Activated naive CD4-positive, alpha-beta T cell treated with anti-CD3 and anti-CD28 coated beads for 36 hours (primary cell): ENCODE data around the gene AMIGO2. TPM values are rescaled to one million over a fixed set of nuclear protein-coding genes. Genes with fewer than 3 reads are reported as not detected.

Experiments
- CTCF ChIA-PET: fragments of 350-600 bp; sonication (Branson Sonifier 250); formaldehyde crosslinking; loops from one replicate; lab custom pipeline; 2021; ENCODE audit warnings: antibody characterized with exemption; lab: Charles Lee
- DNase-seq: peaks from one replicate; pipeline ENCODE4 v3.0.0-alpha.2; 2020
- H3K27ac Mint-ChIP-seq: one replicate; pipeline ENCODE4 v1.8.0; 2021; ENCODE audit warnings: mild to moderate bottlenecking, mixed read lengths
- H3K27me3 Mint-ChIP-seq: one replicate; pipeline ENCODE4 v1.8.0; 2021; ENCODE audit warnings: low read depth, mixed read lengths
- H3K36me3 Mint-ChIP-seq: one replicate; pipeline ENCODE4 v1.8.0; 2021; ENCODE audit warnings: low read depth, mixed read lengths
- H3K4me1 Mint-ChIP-seq: one replicate; pipeline ENCODE4 v1.8.0; 2021; ENCODE audit warnings: low read depth, mixed read lengths
- H3K4me3 Mint-ChIP-seq: one replicate; pipeline ENCODE4 v1.8.0; 2021; ENCODE audit warnings: mild to moderate bottlenecking, moderate library complexity, mixed read lengths
- H3K9me3 Mint-ChIP-seq: one replicate; pipeline ENCODE4 v1.8.0; 2021; ENCODE audit warnings: mixed read lengths
- intact Hi-C: fragments of 100-400 bp; cut with micrococcal nuclease; formaldehyde crosslinking; loops from one replicate; pipeline ENCODE4 v1.15.1; 2023
- total RNA-seq, 2 experiments: library from RNA; stranded (reverse); gene quantifications; one replicate each; pipeline ENCODE4 v1.2.3, GENCODE V29; 2021

The AMIGO2 gene
- total RNA-seq, 2 experiments from 2014 or later = 19.2 to 19.6 TPM

DNA sequence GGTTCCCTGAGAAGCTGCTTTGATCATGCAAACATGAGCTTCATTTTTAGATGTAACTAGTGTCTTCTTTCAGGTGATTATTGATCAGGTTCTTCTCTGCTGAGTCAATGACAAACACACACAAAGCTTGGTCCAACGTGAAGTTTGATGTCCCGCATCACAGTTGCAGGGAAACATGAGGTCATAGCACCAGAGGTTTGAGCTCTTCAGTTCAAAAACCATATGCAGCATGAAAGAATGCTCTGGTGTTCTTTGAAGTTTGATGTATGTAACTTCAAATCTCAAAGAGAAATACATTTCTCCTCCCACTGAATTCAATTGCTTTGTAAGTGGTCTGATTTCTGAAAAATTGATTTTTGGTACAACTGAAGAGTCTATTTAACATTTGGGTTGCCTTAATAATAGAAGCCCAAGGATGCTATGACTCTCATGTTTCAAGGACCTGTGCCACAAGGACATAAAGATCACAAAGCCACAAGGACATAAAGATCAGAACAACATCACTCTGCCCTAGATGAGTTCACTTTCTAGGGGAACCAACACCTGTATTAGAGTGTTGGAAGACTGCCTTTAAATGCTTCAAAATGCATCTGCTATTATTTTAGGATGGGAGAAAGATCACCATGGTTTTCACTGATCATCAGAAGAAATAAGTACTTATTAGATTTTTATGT is 31.1 kb upstream of the AMIGO2 start:
- no peak for DNase-seq
- Mint-ChIP-seq H3K4me3 (no peak overlapping the region), H3K27ac (no peak overlapping the region), H3K36me3 (peaks cover 22% of the 10 kb centered on the region), H3K27me3 (no peaks in the 10 kb centered on the region), H3K9me3 (no peaks in the 10 kb centered on the region), H3K4me1 (peaks cover 33% of the 10 kb centered on the region)
- intact Hi-C loops = no loop called here
- CTCF ChIA-PET = interaction anchor here (0.8 to 1.4 kb wide), 2 partner anchors 17 to 79 kb away, joined by 4 read pairs; no protein-coding TSS in a partner anchor

DNA sequence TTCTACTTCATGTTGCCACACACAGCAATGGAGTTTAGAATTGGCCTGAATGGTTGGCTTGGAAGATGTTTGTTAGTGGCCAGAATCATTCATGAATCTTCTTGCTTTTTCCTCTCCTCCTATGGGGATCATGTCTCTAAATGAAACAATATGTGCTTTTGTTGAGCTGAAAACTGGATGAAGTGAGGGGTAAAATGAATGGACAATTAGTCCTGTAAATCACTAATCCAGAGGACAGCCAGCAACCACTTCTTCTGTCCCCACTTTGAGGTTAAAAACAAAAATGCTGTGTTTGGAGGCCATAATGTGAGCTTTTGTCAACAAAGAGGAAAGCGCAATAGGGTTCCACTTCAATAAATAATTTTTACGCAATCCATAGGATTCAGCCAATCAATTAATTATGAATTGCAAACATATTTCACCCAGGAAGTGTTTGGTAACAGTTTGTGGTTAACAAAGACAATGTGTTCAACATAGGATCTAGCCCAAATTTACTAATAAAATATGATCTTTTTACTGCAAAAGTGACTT is 30.3 kb upstream of the AMIGO2 start:
- Mint-ChIP-seq H3K4me3 (no peak overlapping the region), H3K36me3 (peaks cover 23% of the 10 kb centered on the region), H3K4me1 (peaks cover 33% of the 10 kb centered on the region), H3K27ac (no peak overlapping the region), H3K27me3 (no peaks in the 10 kb centered on the region), H3K9me3 (no peaks in the 10 kb centered on the region)
- CTCF ChIA-PET = interaction anchor here (0.8 kb wide), 1 partner anchor 16 kb away, joined by 4 read pairs; no protein-coding TSS in a partner anchor
- no peak for DNase-seq
- intact Hi-C loops = no loop called here

GRCh38 chr12:47107926-47108325 is 28.2 kb upstream of the AMIGO2 start:
- CTCF ChIA-PET = no interaction called here
- Mint-ChIP-seq H3K27me3 (no peaks in the 10 kb centered on the region), H3K4me3 (no peak overlapping the region), H3K4me1 (peaks cover 31% of the 10 kb centered on the region), H3K36me3 (peaks cover 20% of the 10 kb centered on the region), H3K9me3 (no peaks in the 10 kb centered on the region), H3K27ac (no peak overlapping the region)
- intact Hi-C loops = no loop called here
- DNase-seq = no peak

DNA sequence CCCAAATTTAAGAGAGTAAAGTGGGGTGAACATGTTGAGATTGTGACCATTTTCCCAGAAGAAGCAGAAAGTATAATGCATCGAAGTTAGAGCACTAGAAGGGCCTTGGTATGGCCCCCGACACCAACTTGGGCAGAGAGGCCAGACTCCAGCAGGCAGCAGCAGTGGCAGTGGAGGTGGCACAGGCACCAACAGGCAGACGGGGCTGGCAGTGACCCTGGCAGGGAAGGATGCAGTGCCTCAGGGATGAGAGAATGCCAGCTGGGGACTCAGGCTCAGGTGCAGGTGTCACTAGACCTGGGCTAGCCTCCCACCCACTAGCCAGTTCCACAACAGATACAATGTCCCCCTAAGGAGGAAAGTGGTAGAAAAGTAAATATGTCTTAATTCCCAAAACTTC is 27.7 kb upstream of the AMIGO2 start:
- Mint-ChIP-seq H3K27me3 (no peaks in the 10 kb centered on the region), H3K4me3 (no peak overlapping the region), H3K27ac (no peak overlapping the region), H3K9me3 (no peaks in the 10 kb centered on the region), H3K4me1 (peaks cover 26% of the 10 kb centered on the region), H3K36me3 (peaks cover 20% of the 10 kb centered on the region)
- CTCF ChIA-PET = no interaction called here
- intact Hi-C loops = no loop called here
- no peak for DNase-seq

DNA sequence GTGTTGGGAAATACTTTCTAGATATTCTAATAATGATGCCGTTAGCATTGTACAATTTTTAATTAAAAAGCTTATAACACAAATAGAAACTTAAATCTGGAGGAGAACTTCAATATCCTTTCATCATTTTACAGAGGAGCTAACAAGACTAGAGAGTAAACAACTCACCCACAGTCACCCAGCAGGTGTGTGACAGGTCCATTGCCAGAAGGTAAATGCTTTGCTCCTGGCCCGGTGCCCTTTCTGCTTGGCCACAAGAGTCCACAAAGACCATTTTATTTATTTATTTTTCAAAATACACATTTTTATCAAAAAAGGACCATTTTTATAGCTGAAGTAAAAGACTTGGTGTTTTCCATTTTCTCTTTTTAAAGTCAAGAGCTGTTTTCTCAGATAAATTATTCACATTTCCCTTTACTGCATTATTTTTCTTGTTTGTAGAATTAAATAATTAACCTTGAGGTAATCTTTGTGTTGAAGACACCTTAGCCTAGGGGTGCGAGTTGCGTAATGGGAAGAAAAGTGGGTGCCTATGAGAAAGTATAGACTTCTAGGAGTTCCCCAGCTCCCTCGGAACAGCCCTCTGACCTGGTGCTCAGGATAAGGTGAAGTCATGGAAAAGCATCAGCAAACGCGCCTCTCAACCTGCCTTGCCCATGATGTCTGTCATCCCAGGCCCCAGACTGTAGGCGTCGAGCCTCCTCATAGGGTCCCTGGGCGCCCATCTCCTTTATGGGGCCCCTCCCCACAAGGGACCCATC is 26.3 kb upstream of the AMIGO2 start:
- intact Hi-C loops = no loop called here
- peaks cover 13% of the 10 kb centered on the region for H3K4me1 Mint-ChIP-seq
- H3K4me3 Mint-ChIP-seq = no peak overlapping the region
- no peak overlapping the region for H3K27ac Mint-ChIP-seq
- no peaks in the 10 kb centered on the region for H3K27me3 Mint-ChIP-seq
- peaks cover 17% of the 10 kb centered on the region for H3K36me3 Mint-ChIP-seq
- no peak for DNase-seq
- CTCF ChIA-PET = interaction anchor here (0.6 to 0.9 kb wide), 2 partner anchors 289 to 302 kb away, joined by 3 to 4 read pairs; no protein-coding TSS in a partner anchor
- no peaks in the 10 kb centered on the region for H3K9me3 Mint-ChIP-seq

GRCh38 chr12:47102845-47103651 is 23.3 kb upstream of the AMIGO2 start:
- Mint-ChIP-seq H3K36me3 (peaks cover 7% of the 10 kb centered on the region), H3K9me3 (no peaks in the 10 kb centered on the region), H3K27me3 (no peaks in the 10 kb centered on the region), H3K4me1 (peaks cover 2% of the 10 kb centered on the region), H3K27ac (no peak overlapping the region), H3K4me3 (no peak overlapping the region)
- intact Hi-C loops = no loop called here
- DNase-seq = no peak
- CTCF ChIA-PET = interaction anchor here (1.0 kb wide), 1 partner anchor 24 kb away, joined by 3 read pairs; no protein-coding TSS in a partner anchor

DNA sequence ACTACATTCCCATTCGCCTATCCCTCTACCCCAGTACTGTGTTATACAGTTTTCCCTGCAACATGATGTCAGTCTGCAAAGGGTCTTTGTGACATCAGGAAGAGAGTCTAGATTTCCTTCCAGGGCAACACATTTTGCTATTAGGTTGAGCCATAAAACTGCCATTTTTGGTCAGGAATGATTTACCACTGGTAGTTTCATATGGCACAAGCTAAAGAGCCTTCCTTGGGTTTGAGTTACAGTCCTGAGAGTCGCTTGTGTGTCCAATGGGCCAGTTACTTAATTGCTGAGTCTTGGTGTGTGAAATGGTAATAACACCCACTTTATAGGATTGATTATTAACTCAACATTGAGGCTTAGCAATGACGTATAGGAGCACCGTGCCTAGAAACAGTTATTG is 22.6 kb upstream of the AMIGO2 start:
- H3K36me3 Mint-ChIP-seq = peaks cover 7% of the 10 kb centered on the region
- CTCF ChIA-PET = no interaction called here
- no peak for DNase-seq
- peaks cover 2% of the 10 kb centered on the region for H3K4me1 Mint-ChIP-seq
- intact Hi-C loops = no loop called here
- H3K27me3 Mint-ChIP-seq = no peaks in the 10 kb centered on the region
- no peak overlapping the region for H3K27ac Mint-ChIP-seq
- H3K4me3 Mint-ChIP-seq = no peak overlapping the region
- no peaks in the 10 kb centered on the region for H3K9me3 Mint-ChIP-seq

DNA sequence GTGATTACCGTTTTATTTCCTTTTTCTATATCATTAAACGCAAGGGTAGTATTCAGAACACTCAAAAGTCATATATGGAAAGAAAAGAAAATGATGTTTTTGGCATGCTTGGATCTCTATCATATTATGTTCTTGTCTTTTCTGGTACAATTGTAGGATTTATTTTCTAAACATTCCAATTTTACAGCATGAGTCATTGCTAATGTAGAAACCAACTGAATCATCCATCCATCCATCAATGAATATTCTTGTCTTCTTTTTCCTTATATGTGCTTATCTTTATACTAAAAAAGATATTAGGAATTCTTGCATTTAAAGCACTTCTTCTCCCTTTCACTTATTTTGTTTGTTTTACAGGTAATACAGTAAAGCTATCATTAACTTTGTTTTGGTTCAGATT is 20.4 kb upstream of the AMIGO2 start:
- Mint-ChIP-seq H3K27ac (no peak overlapping the region), H3K36me3 (peaks cover 1% of the 10 kb centered on the region), H3K4me1 (peaks cover 8% of the 10 kb centered on the region), H3K9me3 (peaks cover 3% of the 10 kb centered on the region), H3K27me3 (no peaks in the 10 kb centered on the region), H3K4me3 (no peak overlapping the region)
- CTCF ChIA-PET = no interaction called here
- intact Hi-C loops = no loop called here
- DNase-seq = no peak

- no peaks in the 10 kb centered on the region for H3K36me3 Mint-ChIP-seq
- CTCF ChIA-PET = no interaction called here
- peaks cover 13% of the 10 kb centered on the region for H3K4me1 Mint-ChIP-seq
- no peak overlapping the region for H3K4me3 Mint-ChIP-seq
- DNase-seq = no peak
- no peak overlapping the region for H3K27ac Mint-ChIP-seq
- H3K27me3 Mint-ChIP-seq = no peaks in the 10 kb centered on the region
- H3K9me3 Mint-ChIP-seq = peaks cover 3% of the 10 kb centered on the region
- intact Hi-C loops = no loop called here
Measured at GRCh38 chr12:47099610-47100009, 19.9 kb upstream of the AMIGO2 start.

DNA sequence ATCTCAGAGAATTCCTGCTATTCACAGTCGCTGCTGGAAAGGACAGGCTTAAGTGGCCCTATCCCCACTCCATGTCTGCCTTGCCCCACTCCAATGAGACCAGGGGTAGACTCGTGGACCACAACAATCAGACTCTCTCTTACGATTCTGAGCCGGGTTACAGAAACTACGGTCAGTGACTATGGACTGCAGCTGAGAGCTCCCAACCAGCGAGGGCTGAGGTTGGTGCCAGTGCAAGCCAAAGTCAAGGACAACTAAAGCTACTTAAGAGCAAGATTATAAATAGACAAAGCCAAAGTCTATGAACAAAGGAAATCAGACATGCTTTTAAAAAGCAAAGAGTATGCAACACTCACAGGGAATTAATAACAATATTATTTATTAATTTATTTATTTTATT is 18.3 kb upstream of the AMIGO2 start:
- CTCF ChIA-PET = no interaction called here
- no peaks in the 10 kb centered on the region for H3K36me3 Mint-ChIP-seq
- intact Hi-C loops = no loop called here

GRCh38 chr12:47097276-47097896 is 17.6 kb upstream of the AMIGO2 start:
- Mint-ChIP-seq H3K4me1 (peaks cover 30% of the 10 kb centered on the region), H3K4me3 (no peak overlapping the region), H3K9me3 (peaks cover 3% of the 10 kb centered on the region), H3K36me3 (no peaks in the 10 kb centered on the region), H3K27me3 (no peaks in the 10 kb centered on the region), H3K27ac (no peak overlapping the region)
- intact Hi-C loops = no loop called here
- no peak for DNase-seq
- CTCF ChIA-PET = no interaction called here

More for the DNA sequence above, 18.3 kb upstream of the AMIGO2 start:
- Mint-ChIP-seq H3K4me3 (no peak overlapping the region), H3K4me1 (peaks cover 28% of the 10 kb centered on the region), H3K9me3 (peaks cover 3% of the 10 kb centered on the region), H3K27ac (no peak overlapping the region), H3K27me3 (no peaks in the 10 kb centered on the region)
- DNase-seq = no peak
